HG03159 (cell line): Measurements from ENCODE around the gene FOXL2NB.

Experiments
- ATAC-seq: cut with Tn5 transposase; IDR thresholded peaks from one replicate; pipeline ENCODE4 v1.9.1; 2021; ENCODE audit warnings: mild to moderate bottlenecking, moderate library complexity; ENCODE audit not compliant: unreplicated experiment

Gene FOXL2NB

GRCh38 chr3:138944929-138945708, 1.9 kb upstream of the FOXL2NB start:
- ATAC-seq: no peak

GRCh38 chr3:138945709-138946662, 1.0 kb upstream of the FOXL2NB start:
- no peak for ATAC-seq

- no peak for ATAC-seq
These were observed 591 bp downstream of the FOXL2NB start for GRCh38 chr3:138947495-138948121.

DNA sequence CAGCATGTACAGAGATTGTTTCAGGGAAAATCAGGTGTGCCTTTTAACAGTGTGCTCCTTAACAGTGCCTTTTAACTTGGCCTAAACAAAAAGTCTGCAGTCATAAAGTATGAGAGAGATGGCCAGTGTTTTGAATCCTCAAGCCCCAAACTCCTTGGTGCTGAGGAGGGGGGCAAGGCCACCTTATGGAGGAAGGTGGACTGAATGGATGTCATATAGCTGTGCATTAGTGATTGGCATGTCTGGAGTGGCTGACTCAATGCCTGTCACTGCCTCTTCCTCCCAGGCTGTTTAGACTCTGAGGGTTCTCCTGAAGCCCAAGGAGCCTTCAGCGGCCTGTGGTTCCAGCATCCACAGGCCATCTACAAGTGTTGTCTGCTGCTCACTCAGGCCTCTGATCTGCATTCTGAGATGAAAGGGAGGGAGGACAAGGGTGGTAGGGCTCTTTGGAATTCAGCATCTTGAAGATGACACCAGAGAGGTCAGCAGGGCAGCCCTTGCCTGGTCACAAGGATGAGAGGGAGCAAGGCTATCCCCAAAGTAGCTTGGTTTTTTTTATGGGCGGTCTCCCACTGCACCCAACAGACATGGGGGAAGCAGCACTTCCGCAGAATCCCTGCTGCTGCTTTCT, 1.5 kb downstream of the FOXL2NB start:
- no peak for ATAC-seq

- ATAC-seq: no peak
These were observed 2.0 kb downstream of the FOXL2NB start for GRCh38 chr3:138949002-138949418.

DNA sequence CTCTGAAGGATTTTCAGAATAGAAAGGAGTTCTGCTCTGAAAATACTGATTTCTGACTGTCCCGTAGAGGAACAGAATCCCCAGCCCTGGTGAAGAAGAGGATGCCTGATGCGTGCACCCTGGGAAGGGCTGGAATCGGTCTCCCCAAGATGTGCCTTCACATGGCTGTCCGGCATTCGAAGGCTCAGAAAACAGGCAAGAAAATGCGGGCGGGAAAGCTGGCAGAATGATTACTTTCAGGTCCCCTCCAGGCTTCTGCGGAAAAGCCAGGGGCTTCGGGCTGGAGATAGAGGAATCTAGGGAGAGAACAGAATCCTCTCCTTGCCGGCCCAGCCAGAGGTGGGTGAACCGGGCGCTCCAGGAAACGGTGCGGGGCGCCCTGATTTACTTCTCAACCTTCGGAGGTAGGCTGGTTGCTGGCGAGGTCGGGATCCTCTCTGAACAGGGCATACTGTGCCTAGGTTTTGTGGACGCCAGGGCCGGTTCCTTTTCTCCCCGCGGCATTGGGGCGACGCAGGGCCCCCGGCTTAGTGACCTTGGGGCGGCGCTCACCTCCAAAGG, 2.5 kb downstream of the FOXL2NB start:
- ATAC-seq: no peak

DNA sequence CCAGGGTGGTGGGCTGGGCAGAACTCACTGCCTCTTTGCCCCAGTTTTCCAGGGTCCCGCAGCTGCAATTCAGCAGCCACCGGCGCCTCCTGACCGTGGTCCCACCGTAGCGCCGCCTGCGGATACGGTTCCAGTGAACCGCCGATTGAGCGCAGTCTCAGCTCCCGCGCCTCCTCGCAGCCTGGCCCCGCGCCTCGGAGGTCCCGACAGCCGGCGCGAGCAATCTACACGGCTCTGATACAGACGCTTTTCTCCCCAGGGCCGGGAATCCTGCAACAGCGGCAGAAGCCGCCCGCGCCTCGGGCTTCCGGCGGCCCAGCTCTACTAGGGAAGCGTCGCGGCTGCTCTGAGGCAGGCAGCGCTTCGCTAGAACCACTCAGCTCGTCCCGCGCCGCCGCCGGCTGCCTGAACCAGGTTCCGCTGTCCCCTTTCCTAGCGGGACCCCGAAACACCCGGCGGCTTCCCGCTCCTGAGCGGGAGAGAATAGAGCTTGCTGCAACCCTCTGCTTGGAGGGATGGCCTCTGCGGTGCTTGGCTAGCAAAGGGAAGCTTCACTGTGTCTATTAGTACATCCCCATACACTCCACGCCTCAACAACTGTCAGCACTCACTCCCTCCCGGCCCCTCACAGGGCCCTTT, 3.1 kb downstream of the FOXL2NB start:
- no peak for ATAC-seq

- ATAC-seq: no peak
These were observed 3.7 kb downstream of the FOXL2NB start for GRCh38 chr3:138950701-138951100.

- no peak for ATAC-seq
These were observed 13.4 kb downstream of the FOXL2NB start for GRCh38 chr3:138960417-138960852.

GRCh38 chr3:138962854-138963560, 16.0 kb downstream of the FOXL2NB start:
- no peak for ATAC-seq

DNA sequence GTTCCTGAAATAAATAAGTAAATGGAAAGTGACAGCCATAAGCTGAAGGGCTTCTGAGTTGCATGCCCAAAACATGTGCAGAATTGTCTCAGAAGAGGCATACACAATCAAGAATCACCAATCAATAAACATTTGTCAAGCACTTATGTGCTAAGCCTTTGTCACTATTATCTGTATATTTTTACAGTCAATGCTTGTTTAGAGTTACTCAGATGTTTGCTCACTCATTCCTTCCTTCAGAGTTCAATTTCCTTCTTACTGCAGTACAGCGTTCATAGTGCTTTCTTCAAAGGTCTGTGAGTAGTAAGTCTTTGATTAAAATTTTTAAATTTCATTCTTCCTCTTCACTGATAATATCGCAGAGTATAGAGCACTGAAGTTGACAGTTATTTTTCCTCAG, 17.2 kb downstream of the FOXL2NB start:
- no peak for ATAC-seq

DNA sequence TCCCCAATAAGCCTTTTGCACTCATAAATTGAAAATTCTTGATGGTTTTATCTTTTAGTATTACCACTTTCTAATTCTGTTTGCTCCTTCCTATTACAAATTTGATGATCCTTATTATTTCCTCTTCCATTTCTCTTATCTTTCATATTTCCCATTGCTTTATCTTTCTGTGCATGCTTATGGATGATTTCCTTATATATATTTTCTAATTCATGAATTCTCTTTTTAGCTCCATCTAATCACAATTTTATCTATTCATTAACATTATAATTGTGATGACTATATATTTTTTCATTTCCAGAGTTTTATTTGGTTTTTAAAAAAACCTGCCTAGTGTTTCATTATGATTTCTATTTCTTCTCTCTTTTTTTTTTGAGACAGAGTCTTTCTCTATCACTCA, 17.9 kb downstream of the FOXL2NB start:
- no peak for ATAC-seq

DNA sequence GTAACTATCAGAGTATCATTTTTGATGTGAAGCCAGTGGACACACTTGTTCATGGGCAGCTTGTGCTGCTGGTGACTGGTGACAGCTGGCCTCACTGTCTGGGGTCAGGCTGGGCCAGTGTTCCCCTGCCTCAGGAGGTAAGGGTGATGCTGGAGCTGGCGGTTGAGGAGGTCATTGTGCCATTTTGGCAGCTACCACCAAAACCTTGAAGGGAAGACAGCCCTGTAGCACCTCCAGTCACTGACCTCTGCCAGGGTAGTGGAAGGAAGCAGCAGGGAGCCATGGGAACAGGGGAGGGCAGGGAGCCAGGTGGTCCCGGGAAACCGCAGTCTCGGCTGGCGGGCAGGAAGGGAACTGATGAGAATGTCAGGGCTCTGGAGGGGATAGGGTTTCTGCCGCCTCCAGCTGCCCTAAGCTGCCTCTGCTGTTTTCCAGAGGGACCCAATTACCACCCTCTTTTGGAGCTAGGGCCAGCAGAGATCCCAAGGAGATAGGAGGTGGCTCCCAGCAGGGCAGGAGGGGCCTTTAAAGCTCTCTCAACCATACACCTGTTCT, 24.8 kb downstream of the FOXL2NB start:
- ATAC-seq: no peak

DNA sequence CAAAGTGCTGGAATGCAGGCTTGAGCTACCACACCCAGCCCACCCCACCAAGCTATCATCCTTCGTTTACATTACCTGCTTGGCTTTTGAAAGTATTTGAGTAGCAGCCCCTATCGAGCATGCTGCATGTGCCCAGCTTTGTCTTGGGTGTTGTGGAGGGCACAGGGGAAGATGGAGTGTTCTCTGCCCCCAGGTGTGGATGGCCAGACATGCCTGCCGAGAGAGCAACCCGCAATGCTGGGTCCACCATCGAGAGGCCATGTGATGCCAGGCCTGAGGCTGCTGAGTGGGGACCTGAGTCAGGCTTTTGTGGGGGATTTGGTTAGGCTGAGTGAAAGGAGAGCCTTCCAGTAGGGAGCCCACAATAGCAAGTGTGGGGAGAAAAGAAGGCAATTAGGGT, 25.9 kb downstream of the FOXL2NB start:
- ATAC-seq: no peak

GRCh38 chr3:138974462-138974861, 27.4 kb downstream of the FOXL2NB start:
- no peak for ATAC-seq

DNA sequence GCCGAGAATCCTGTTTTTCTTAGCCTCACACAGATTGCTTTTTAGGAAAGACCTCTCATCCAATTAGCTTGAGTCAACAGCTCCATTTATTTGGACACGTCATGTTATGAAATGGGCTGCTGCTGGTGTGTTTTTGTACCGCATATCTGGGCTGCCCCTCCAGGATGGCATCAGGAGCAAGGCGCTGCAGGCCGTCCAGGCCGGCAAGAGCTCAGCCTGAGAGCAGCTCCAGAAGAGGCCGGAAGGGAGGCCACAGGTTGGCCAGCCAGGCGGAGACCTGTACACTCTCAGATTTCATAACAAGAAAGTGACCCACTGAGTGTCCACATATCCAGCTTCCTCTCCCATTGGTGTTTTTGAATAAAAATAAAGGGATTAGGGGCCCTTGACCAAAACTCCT, 28.3 kb downstream of the FOXL2NB start:
- ATAC-seq: no peak

DNA sequence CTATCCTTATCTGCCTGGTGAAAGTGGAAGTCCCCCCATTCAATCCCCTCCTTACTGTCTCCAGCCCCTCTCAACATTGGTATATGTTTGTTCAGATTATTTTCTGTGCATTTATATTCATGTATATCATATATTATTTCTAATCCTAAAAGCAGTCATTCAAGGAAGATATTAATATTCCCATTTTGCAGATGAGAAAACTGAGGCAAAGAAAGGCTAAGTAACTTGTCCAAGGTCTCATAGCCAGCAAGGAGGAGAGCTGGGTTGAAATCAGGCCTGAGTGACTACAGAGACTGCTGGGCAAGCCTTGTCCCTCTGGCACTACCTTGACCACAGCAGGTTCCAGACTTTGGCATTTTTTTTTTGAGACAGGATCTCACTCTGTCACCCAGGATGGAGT, 29.0 kb downstream of the FOXL2NB start:
- no peak for ATAC-seq

DNA sequence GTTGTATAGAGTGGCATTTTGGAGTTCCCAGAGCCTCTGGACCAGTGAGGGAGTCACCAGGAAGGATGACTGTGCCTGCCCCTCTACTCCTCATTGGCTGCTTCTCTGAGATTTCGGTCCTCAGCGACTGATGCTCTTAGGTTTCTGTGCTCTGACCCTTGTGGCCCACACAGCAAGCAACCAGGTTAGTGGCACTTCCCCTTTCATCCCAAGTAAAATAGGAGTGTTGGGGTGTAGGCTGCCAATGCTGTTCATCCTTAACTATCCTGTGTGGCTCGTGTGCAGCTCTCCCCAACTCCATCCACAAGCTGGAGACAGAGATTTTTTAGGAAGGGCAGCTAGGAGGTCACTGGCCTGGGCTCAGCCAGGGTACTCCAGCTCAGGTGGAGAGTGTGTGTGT, 37.8 kb downstream of the FOXL2NB start:
- no peak for ATAC-seq

GRCh38 chr3:138985932-138986331, 38.9 kb downstream of the FOXL2NB start:
- no peak for ATAC-seq
